WI38 (cell line): Measurements from ENCODE around the gene UBQLN4.

Source experiments
- H3K4me3 ChIP-seq: 2 replicates; pipeline ENCODE4 v1.5.1; 2011; ENCODE audit warnings: low read depth, mild to moderate bottlenecking, control low read depth, low read length
- CTCF ChIP-seq: IDR thresholded peaks from 2 replicates; pipeline ENCODE4 v1.5.1; 2012; ENCODE audit warnings: low read depth, mild to moderate bottlenecking, control low read depth, low read length

The UBQLN4 gene

GRCh38 chr1:156069490-156070455 lies 16.2 kb upstream of the UBQLN4 start:
- H3K4me3 ChIP-seq, result no peak overlapping the region
- no peak for TF ChIP-seq CTCF

- no peak overlapping the region for H3K4me3 ChIP-seq
- no peak for TF ChIP-seq CTCF
These were observed 13.7 kb upstream of the UBQLN4 start for GRCh38 chr1:156067262-156067661.

GRCh38 chr1:156065871-156066270 lies 12.3 kb upstream of the UBQLN4 start:
- no peak for TF ChIP-seq CTCF
- no peak overlapping the region for H3K4me3 ChIP-seq

- TF ChIP-seq CTCF, result no peak
These were observed 11.6 kb upstream of the UBQLN4 start for GRCh38 chr1:156065212-156065611.

GRCh38 chr1:156064615-156065014 lies 11.0 kb upstream of the UBQLN4 start:
- TF ChIP-seq CTCF, result no peak

More at GRCh38 chr1:156065212-156065611, 11.6 kb upstream of the UBQLN4 start:
- H3K4me3 ChIP-seq, result no peak overlapping the region

GRCh38 chr1:156063997-156064285 lies 10.3 kb upstream of the UBQLN4 start:
- no peak for TF ChIP-seq CTCF
- no peak overlapping the region for H3K4me3 ChIP-seq

More at GRCh38 chr1:156064615-156065014, 11.0 kb upstream of the UBQLN4 start:
- no peak overlapping the region for H3K4me3 ChIP-seq

GRCh38 chr1:156062189-156062588 lies 8.6 kb upstream of the UBQLN4 start:
- no peak overlapping the region for H3K4me3 ChIP-seq
- no peak for TF ChIP-seq CTCF
